Stimulated activated CD8-positive, alpha-beta memory T cell treated with anti-CD3 and anti-CD28 coated beads, Interleukin-4, amount 100 ng/mL, for 24 hours (primary cell): ENCODE results near the gene EIF4E3.

Source experiments
- DNase-seq: peaks from one replicate; pipeline ENCODE4 v3.0.0-alpha.2; 2020; ENCODE audit warnings: low read depth

The EIF4E3 gene

DNA sequence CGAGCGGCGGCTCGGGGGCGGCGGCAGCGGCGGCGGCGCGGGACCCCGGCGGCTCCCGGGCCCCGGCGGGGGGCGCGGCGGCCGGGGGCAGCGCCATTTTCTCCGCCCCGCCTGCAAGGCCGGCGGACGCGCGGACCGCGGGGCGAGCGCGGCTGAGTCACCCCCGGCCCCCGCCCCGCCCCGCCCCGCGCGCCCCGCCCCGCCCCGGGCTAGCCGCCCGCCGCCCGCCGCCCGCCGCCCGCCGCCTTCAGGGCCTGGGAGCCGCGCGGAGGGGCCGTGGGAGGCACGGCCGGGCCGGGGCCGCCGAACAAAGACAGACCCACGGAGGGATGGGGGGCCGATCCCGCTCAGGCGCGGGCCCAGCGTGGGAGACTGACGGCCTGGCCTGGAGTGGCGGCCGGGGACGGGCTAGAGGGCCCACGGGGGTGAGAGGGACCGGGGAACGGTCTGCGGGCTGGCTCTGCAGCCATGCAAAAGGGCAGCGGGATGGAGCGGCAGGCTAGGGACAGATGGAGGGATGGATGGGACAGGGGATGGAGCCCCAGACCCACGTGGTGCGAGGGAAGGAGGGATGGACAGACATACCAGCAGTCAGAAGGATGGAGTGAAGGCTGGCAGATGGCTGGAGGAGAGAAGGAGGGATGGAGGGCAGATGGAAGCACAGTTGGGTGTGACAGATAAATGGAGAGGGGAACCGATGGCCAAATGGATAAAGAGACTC, at the start of gene EIF4E3:
Gene EIF4E3, minus strand, starts transcription at position 132 of the 721 bp plus-strand sequence. Its CDS starts 35 bp downstream, at position 97.
- peak; percentile 15 for DNase-seq

DNA sequence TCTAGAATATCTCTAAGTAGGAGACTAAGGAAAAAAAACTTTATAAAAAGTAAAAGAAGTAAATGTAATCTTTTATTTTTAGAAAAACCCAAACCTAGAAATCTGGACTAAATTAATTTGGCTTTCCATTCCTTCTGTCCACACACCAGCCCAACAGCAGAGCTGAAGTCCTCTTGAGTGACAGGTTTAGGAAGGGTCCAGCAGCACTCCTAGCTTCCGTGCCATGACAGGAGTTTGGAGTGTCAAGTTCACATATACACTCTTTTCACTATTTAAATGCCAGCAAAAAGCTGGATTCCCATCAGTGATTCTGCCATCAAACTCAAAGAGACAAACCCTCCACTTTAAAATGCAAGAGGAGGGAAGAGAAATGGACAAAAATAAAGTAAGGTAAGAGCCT, 46.7 kb upstream of the EIF4E3 start:
- no peak for DNase-seq

DNA sequence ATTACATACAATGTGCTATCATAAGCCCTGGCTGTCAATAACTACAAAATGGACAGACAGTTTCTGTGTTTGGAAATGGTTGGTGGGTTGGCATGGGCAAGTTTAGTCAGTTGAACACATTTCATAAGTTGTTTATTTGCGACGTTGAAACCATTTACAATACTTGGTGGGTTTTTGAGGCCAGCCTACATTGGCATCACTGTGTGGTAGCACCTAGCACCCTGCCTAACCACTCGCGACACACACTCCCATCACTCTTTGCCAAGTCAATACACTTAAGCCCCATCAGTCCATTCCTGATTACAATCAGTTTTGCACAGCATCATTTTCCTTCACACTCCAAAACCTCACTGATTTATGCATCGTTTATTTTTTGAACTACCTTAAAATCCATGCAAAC, 45.9 kb upstream of the EIF4E3 start:
- no peak for DNase-seq

DNA sequence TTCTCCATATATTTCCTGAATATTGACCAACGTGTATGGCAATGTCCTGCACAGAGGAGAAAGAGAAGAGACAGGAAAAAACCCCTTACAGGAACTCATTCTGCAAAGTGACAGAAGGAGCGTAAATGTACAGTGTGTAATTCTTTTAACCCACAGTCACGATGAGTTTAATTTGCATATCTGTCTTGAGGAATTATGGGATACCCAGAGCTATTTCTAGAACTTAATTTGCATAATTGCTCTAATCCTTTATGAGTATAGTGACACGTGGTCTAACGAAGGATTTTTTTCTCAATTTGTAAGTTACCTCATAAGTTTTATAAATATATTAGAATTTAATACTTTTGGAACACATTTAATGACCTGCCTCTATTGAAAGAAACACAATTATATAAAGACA, 38.2 kb upstream of the EIF4E3 start:
- DNase-seq = no peak

DNA sequence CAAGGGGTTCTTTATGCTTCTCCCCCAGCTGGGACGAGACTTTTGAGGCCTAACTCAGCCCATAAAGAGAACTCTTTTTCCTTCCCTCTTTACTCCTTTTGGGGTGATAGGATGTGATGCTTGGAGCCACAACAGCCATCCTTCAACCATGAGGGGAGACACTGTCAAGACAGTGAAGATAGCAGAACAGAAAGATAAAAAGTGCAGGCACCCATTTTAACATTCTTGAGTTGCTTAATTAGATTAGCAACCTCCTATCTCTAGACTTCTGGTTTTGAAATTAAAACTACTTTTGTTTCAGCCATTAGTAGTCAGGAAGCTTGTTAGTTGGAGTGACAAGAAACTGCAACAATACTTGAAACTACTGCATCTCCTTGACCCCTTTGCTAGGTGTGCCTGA, 34.9 kb upstream of the EIF4E3 start:
- DNase-seq = no peak

DNA sequence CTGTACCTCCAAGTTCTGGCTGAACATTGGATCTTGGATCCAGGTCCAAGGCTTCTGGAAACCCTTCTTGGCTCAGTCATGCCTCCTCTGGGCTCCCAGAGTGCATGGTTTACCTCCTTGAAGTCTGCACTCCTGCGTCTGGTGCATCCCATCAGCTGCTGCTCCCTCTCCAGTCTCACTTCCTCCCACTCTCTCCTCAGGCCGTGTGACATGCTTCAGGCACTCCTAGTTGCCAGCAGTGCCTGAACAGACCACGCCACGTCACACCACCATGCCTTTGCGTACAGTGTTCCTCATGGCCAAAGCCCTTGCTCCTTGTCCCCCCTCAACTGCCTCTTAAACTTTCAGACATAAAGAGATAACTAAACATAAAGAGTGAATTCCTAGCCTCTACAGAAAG, 34.2 kb upstream of the EIF4E3 start:
- DNase-seq = no peak

DNA sequence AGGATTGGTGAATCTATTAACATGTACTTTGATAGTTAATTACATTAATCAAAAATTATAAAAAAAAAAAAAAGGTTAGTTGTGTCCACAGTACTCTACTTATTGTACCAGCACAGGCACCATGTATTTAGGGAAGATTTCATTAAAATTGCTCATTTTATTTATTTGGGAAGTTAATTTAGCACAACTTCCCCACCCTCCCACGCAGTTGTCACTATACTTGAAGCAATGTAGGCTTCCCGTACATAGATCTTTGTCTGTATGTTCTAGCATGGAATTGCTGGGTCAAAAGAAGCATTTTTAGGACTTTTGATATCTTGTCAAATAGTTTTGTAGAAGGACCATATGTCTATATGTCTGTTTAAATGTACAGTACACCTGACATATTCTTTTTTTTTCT, 32.9 kb upstream of the EIF4E3 start:
- no peak for DNase-seq

DNA sequence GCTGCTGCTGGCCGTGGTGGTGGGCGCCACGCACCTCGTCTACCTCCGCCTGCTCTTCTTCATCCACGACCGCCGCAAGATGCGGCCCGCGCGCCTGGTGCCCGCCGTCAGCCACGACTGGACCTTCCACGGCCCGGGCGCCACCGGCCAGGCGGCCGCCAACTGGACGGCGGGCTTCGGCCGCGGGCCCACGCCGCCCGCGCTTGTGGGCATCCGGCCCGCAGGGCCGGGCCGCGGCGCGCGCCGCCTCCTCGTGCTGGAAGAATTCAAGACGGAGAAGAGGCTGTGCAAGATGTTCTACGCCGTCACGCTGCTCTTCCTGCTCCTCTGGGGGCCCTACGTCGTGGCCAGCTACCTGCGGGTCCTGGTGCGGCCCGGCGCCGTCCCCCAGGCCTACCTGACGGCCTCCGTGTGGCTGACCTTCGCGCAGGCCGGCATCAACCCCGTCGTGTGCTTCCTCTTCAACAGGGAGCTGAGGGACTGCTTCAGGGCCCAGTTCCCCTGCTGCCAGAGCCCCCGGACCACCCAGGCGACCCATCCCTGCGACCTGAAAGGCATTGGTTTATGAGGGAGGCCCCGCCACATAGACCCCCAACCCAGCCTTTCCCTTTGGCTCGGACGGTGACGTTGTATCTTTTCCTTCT, 29.5 kb upstream of the EIF4E3 start:
- DNase-seq = no peak

DNA sequence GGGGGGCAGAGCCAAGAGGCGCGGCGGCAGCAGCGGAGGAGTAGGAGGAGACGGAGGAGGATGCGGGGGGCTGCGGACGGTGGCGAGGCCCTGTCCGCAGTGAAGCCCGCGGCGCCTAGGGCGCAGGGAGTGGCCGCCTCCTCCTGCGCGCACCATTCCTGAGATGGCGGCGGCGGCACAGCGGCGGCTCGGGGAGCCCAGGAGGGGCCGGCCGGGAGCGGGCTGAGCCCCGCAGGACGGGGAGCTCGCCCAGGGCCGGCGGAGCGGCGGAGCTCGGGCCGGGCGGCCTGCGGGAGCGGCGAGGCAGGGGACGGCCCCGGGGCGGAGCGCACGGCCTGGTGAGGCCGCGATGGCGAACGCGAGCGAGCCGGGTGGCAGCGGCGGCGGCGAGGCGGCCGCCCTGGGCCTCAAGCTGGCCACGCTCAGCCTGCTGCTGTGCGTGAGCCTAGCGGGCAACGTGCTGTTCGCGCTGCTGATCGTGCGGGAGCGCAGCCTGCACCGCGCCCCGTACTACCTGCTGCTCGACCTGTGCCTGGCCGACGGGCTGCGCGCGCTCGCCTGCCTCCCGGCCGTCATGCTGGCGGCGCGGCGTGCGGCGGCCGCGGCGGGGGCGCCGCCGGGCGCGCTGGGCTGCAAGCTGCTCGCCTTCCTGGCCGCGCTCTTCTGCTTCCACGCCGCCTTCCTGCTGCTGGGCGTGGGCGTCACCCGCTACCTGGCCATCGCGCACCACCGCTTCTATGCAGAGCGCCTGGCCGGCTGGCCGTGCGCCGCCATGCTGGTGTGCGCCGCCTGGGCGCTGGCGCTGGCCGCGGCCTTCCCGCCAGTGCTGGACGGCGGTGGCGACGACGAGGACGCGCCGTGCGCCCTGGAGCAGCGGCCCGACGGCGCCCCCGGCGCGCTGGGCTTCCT, 28.8 kb upstream of the EIF4E3 start, which contains the start of gene GPR27:
Gene GPR27, plus strand, starts transcription at position 155 of the 909 bp plus-strand sequence. Its CDS starts 195 bp downstream, at position 350.
- DNase-seq = no peak

DNA sequence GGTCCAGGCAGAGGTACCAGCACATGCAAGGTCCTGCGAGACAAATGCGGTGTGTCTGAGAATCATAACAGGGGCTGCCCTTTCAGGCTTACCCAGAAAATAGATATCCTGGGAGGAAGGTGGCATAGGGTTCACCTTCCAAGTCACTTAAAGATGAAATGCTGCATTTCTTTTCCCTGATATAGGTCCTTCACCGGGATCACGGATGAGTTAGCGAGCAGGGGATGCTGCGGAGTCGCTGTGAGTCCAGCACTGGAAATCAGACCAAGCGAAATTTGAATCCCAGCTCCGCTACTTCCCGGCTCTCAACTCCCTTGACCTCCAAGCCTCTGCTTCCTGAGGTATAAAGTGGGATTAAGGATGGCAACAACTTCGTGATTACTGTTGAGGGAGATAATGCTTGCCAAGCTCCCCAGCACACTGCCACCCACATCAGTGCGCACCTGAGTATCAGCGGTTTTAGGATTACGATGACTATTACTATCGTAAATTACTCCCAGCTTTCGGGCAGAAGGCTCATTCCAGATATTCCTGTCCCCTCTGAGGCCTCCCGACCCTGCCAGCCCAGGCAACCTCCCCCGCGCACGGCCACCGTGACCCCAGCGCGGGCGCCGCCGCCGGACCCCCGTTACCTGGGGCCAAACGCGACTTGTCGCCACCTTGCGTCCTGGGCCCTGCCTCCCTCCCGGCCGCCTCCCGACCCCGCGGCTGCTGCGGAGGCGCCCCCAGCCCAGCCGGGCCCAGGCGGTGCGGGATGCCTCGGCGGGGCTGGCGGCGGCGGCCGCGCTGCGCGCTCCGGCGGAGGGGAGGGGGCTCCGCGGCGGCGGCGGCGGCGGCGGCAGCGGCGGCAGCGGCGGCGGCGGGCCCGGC, 27.9 kb upstream of the EIF4E3 start:
- DNase-seq = no peak

DNA sequence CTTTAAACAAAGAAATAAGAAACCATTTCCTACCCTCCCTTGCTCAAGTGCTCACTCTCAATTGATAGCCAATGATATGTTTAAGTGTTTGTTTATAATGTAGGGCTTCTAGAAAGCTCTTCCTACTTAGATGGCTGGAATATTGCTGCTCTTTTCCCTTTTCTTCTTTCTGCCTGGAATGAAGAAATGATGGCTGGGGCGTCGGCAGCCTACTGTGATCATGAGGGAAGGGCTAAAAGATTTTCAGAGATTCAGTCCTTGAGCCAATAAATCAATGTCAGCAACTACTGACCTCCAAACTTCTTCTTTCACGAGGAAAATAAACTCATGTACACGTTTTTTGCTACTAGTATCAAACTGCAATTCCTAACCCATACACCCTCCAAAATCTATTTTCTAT, 26.4 kb upstream of the EIF4E3 start:
- DNase-seq = no peak

DNA sequence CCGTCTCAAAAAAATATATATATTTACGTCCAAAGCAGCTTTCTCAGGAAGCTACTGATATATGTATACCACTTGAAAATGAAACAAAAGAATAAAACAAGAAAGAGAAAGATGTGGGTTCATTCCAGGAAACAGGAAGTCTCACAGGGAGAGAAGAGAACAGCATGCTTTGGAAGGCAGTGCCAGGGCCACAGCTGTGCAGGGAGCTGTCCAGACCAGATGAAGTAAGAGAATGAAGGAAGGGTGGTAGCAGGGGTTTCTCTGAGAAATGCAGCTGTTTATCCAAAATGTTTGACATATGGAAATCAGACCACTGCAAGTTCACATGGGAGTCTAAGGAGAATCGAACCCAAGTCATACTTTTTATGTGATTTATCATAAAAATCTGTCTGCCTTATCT, 19.5 kb upstream of the EIF4E3 start:
- no peak for DNase-seq

DNA sequence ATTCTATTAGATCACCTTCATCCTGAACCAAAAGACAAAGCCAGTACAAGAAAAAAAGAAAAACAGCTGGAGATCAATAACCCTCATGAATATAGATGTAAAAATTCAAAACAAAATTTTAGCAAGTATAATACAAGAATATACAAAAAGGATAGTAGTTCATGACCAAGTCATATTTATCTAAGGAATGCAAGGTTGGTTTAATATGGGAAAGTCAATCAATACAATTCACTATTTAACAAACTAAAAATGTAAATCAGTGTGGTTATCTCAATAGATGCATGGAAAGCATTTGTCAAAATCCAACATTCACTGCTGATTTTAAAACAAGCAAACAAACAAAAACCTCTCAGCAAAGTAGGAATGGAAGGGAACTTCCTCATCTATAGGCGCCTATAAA, 17.4 kb upstream of the EIF4E3 start:
- DNase-seq = no peak

DNA sequence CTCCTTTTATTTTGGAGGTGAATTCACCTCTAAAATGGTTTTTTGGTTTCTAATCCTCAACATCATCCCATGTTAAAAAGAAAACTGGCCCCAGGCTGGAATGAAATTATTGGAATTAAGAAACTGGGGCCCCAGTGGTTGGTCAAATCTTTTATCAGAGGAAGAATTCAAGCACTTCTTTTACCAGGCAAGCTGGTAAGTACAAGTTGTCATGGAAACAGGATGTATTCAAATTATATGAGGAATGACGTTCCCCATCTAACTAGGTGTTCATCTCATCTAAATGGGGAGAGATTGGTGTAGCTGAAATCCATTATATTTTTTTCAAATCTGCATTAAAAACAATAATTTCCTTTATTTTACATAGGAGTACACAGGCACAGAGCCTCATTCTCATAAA, 9.7 kb upstream of the EIF4E3 start:
- DNase-seq = no peak

DNA sequence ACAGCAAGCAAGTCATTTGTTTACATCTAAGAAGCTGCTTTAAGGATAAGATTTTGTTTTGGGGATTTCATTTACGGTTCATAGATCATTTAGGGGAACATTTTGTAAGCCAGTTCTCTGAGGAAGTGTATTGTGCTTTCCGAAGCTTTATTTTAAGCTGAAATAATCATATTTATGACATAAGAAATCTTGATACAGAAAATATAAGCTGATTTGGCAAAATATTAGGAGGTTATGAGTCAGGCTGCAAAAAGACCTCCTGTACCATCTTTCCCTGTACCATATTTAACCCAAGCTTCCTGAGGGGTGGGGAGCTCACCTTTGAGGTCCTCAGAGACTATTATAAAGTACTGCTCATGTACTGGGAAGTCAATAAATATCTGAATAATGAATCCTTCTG, 8.1 kb upstream of the EIF4E3 start:
- DNase-seq = no peak

DNA sequence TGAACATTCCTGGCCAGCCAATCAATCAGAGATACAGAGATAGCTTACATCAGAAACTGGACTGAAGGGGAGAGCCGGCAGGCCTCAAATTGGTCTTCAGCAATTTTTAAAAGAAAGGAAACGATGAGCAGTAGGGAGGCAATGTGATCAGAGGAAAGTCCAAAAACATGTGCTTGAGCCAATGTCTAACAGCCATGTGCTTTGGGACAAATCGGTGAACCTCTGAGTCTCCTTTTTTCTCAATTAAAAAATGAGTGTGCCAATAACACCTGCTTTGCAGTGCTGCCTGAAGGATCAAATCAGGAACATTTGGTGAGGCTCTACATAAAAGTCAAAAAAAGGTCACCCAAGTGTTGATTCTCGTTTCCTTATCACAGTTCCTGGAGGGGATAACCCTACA, 7.4 kb upstream of the EIF4E3 start:
- DNase-seq = no peak

DNA sequence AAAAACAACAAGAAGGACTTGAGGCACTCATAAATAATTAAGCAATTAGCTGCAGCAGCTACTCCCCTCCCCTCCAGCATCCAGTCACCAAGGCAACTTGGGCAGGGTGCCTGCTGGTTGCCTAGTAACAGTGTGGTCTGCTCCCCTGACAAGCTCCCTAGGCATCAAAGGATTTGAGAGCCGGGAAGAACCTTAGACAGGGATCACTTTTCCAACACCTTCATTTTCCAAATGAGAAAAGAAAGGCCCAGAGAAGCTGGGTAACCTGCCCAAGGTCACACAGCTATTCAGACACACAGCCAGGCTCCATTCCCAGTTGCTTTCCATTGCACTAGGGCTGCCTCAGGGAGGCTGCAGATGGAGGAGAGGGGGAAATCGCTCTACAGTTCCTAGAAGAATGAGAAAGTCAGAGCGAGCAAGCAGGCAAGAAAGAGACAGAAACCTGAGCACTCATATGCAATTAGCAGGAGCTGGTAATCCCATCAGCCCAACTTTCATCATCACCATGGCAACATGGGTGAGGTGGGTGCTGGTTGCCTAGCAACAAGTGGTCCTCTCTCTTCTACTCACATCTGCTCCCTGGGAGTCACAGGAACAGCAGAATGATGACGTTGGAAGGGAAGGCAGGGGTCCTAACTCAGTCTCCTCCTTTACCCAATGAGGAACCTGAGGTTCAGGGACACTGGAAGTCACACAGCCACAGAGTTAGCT, 3.6 kb upstream of the EIF4E3 start:
- DNase-seq = no peak

DNA sequence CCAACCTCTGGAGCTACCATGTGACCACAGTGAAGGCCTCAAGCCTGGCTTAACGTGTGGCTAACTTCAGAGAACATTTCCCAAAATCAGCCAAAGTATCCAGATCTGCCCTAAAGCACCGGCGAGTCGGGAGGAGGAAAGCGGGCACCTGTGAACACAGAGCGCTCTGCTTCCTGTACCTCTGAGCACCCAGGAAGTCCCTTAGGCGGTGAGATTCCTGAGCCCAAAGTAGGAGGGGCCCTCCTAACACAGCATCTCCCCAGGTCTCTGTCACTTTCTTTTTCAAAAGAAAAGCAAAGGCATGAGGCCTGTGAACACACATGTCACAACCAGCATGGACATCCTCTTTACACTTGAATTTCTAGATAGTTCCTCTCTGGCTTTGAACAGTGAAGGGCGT, 944 bp upstream of the EIF4E3 start:
- no peak for DNase-seq

DNA sequence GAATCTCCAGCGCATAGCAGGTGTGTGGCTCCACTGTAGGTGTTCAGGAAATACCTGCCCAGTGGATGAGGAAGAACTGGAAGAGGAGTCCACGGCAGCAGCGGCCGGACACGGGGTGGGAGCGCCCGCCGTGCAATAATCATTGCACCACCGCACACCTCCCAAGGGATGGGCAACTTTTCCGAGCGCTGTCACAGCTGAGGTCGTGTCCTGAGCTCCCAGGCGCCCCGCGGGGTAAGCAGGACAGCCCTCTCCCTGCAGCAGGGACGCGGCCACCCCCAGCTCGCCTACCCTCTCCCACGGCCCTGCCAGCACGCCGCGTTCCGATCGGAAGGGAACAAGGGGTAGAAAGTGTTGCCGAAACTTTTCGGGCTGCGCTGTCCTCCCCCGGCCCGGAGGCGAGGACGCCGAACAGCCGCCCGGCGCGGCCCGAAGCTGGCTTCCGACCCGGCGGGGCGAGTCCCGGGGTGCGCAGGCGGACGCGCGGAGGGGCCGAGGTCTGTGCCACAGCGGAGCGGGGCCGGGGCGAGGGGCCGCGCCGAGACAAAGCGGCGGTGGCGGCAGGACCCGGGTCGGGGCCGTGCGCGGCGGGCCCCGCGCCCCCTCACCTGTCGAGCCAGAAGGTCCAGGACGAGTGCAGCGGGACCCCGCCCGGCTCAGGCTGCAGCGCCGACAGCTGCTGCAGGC, 475 bp downstream of the EIF4E3 start:
- DNase-seq = peak; percentile 22

DNA sequence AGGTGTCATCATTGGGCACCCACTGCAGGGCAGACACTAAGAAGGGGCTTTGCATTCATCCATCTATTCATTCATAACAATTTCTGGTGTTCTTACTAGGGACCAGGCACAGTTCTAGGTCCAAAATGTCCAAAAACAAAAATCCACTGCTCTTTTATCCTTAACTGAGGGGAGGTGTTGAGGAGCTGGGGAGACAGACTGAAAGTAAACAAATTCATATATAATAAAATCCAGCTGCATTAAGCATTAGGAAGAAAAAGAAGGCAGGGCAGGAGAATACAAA, 1.1 kb downstream of the EIF4E3 start:
- DNase-seq = no peak
